ENCODE results near the gene ATP6V0C. TPM values are rescaled to one million over a fixed set of nuclear protein-coding genes. Genes with fewer than 3 reads are reported as not detected.
A peak's percentile ranks its signal among the peaks of the same experiment; 100 is the strongest.
"Not testable (repeated sequence)": the region's sequence is repeated elsewhere in the genome, so short reads cannot be mapped to it uniquely, and the experiment has no call there.

The ATP6V0C gene
- total and polyA plus RNA-seq, 2 donors (not counting 1 experiment from before 2014, with no cell fraction given), result 118 to 176 TPM

DNA sequence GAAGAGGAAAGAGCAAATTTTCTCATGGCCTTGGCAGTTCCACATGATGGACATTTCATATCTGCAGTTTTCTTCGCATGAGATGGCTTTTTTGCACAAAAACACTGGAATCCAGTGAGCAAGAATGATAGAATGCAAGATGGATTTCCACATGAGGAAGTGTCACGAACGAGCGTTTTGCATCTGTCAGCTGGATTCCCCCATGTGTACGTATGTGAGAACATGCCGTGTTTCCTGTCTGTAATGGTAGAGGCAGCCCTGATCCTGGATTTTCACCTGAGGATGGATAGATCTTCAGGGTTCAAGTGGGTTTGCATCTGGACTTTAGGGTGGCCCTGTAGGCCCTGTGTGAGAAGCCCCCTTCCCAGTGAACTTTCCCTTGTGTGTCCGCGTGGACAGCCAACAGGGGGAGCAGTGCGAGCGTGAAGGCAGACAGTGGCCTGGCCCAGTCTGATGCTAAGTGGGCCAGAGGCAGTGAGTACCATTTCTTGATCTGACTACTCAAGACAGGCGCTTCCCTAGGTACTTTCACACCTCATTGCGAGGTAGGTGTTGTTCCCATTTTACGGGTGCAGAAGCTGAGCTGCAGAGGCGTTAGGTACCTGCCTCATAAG, 26.2 kb downstream of the ATP6V0C start:
- H3K9ac ChIP-seq (ENCODE audit: low read length); POLR2A ChIA-PET; intact Hi-C loops (cut with micrococcal nuclease); H3K4me3 ChIP-seq (ENCODE audit: control extremely low read depth in 1 of 5, extremely low read depth in 1 of 5, insufficient read depth in 1 of 5, low read depth in 2 of 5, low read length in 4 of 5); CTCF ChIA-PET; H3K27me3 Mint-ChIP-seq; H2AFZ ChIP-seq (ENCODE audit: insufficient read depth, low read depth, low read length, poor library complexity, severe bottlenecking); H3K9me3 Mint-ChIP-seq (ENCODE audit: insufficient read depth); ATAC-seq (ENCODE audit: low read depth); H3K36me3 ChIP-seq (replicated peaks in 1 of 2; ENCODE audit: control extremely low read depth in 1 of 2, control insufficient read depth in 1 of 2, extremely low read depth in 1 of 2, insufficient read depth in 2 of 2, low read length in 1 of 2); H3K9me3 ChIP-seq (ENCODE audit: control extremely low read depth in 1 of 3, control insufficient read depth in 2 of 3, insufficient read depth in 1 of 3, low read length in 2 of 3); H3K27me3 ChIP-seq (replicated peaks in 1 of 4; ENCODE audit: control extremely low read depth in 1 of 4, control insufficient read depth in 3 of 4, insufficient read depth in 4 of 4, low read length in 3 of 4): not testable (repeated sequence)
- peak; percentile 44 for TF ChIP-seq CTCF (IDR thresholded peaks at IDR 0.05)
- H3K4me1 Mint-ChIP-seq, result peaks cover 39% of the 10 kb centered on the region
- H4K20me1 ChIP-seq (ENCODE audit: control insufficient read depth, insufficient read depth, low read length, poor library complexity, severe bottlenecking), result peaks cover 43% of the 10 kb centered on the region
- H3K79me2 ChIP-seq (ENCODE audit: control insufficient read depth, insufficient read depth, low read length), result peaks cover 43% of the 10 kb centered on the region
- H3K4me3 Mint-ChIP-seq, result peak overlapping the region; percentile 68
- H3K4me2 ChIP-seq (replicated peaks; ENCODE audit: low read depth, low read length, poor library complexity, severe bottlenecking), result peak overlapping the region; percentile 55
- 33% methylated on average over 8 of the region's 14 CpGs for WGBS (ENCODE audit: insufficient coverage)
- peaks cover 33 to 39% of the 10 kb centered on the region in 2 donors for H3K4me1 ChIP-seq (ENCODE audit: control insufficient read depth in 2 of 2, insufficient read depth in 2 of 2, low read length in 2 of 2)
- H3K27ac Mint-ChIP-seq, result peak overlapping the region; percentile 72
- H3K27ac ChIP-seq (ENCODE audit: low read length in 2 of 2), result peak overlapping the region; percentile 71 to 87
- DNase-seq, result peak; percentile 62

DNA sequence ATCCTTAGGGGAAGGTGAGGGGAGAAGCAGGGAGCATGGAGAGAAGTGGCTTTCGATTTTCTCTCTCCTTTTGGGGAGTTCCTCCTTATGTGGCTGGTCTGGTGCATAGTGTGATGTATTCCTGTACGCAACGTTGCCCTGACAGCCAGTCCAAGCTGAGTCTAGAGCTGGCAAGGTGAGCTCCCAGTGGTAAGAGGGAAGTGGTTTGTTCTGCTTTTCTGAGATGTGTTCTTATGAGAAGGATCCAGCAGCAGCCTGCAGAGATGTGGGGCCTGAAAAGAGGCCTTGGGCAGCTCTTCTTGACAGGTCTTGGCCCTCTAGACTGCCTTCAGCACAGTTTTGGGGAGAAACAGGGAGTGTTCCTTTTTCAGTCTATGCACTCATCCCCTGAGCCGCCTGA, 27.2 kb downstream of the ATP6V0C start:
- POLR2A ChIA-PET, result interaction anchor here (1.2 kb wide), 1 partner anchor 20 kb away, joined by 5 read pairs; no protein-coding TSS in a partner anchor
- peak overlapping the region; percentile 15 for H3K4me2 ChIP-seq (replicated peaks; ENCODE audit: low read depth, low read length, poor library complexity, severe bottlenecking)

GRCh38 chr16:2541409-2541808, 27.7 kb downstream of the ATP6V0C start:
- H3K27me3 Mint-ChIP-seq; H2AFZ ChIP-seq (ENCODE audit: insufficient read depth, low read depth, low read length, poor library complexity, severe bottlenecking); DNase-seq; H3K9me3 Mint-ChIP-seq (ENCODE audit: insufficient read depth); H3K27me3 ChIP-seq (replicated peaks in 1 of 4; ENCODE audit: control extremely low read depth in 1 of 4, control insufficient read depth in 3 of 4, insufficient read depth in 4 of 4, low read length in 3 of 4); intact Hi-C loops (cut with micrococcal nuclease); H3K9me3 ChIP-seq (ENCODE audit: control extremely low read depth in 1 of 3, control insufficient read depth in 2 of 3, insufficient read depth in 1 of 3, low read length in 2 of 3); H3K9ac ChIP-seq (ENCODE audit: low read length); H3K4me3 ChIP-seq (ENCODE audit: control extremely low read depth in 1 of 5, extremely low read depth in 1 of 5, insufficient read depth in 1 of 5, low read depth in 2 of 5, low read length in 4 of 5); H3K36me3 ChIP-seq (replicated peaks in 1 of 2; ENCODE audit: control extremely low read depth in 1 of 2, control insufficient read depth in 1 of 2, extremely low read depth in 1 of 2, insufficient read depth in 2 of 2, low read length in 1 of 2); ATAC-seq (ENCODE audit: low read depth); CTCF ChIA-PET: not testable (repeated sequence)
- POLR2A ChIA-PET, result interaction anchor here (1.2 kb wide), 1 partner anchor 21 kb away, joined by 5 read pairs; no protein-coding TSS in a partner anchor
- Histone ChIP-seq H3K4me1 (ENCODE audit: control insufficient read depth in 2 of 2, insufficient read depth in 2 of 2, low read length in 2 of 2) (peaks cover 33 to 39% of the 10 kb centered on the region in 2 donors), H3K79me2 (ENCODE audit: control insufficient read depth, insufficient read depth, low read length) (peaks cover 54% of the 10 kb centered on the region), H4K20me1 (ENCODE audit: control insufficient read depth, insufficient read depth, low read length, poor library complexity, severe bottlenecking) (peaks cover 57% of the 10 kb centered on the region), H3K4me2 (replicated peaks; ENCODE audit: low read depth, low read length, poor library complexity, severe bottlenecking) (peak overlapping the region; percentile 15), H3K27ac (ENCODE audit: low read length in 2 of 2) (peak overlapping the region; percentile 18 to 39)
- Mint-ChIP-seq H3K27ac (peak overlapping the region; percentile 91), H3K4me3 (peak overlapping the region; percentile 81), H3K4me1 (peaks cover 40% of the 10 kb centered on the region)
- 85% methylated on average over 2 of the region's 6 CpGs for WGBS (ENCODE audit: insufficient coverage)

More for the DNA sequence above, 27.2 kb downstream of the ATP6V0C start:
- H3K36me3 ChIP-seq (replicated peaks in 1 of 2; ENCODE audit: control extremely low read depth in 1 of 2, control insufficient read depth in 1 of 2, extremely low read depth in 1 of 2, insufficient read depth in 2 of 2, low read length in 1 of 2); H3K9ac ChIP-seq (ENCODE audit: low read length); CTCF ChIA-PET; H3K9me3 ChIP-seq (ENCODE audit: control extremely low read depth in 1 of 3, control insufficient read depth in 2 of 3, insufficient read depth in 1 of 3, low read length in 2 of 3); intact Hi-C loops (cut with micrococcal nuclease); H3K27me3 Mint-ChIP-seq; H3K27me3 ChIP-seq (replicated peaks in 1 of 4; ENCODE audit: control extremely low read depth in 1 of 4, control insufficient read depth in 3 of 4, insufficient read depth in 4 of 4, low read length in 3 of 4); H3K9me3 Mint-ChIP-seq (ENCODE audit: insufficient read depth); H3K4me3 ChIP-seq (ENCODE audit: control extremely low read depth in 1 of 5, extremely low read depth in 1 of 5, insufficient read depth in 1 of 5, low read depth in 2 of 5, low read length in 4 of 5); H2AFZ ChIP-seq (ENCODE audit: insufficient read depth, low read depth, low read length, poor library complexity, severe bottlenecking): not testable (repeated sequence)
- Histone ChIP-seq H4K20me1 (ENCODE audit: control insufficient read depth, insufficient read depth, low read length, poor library complexity, severe bottlenecking) (peaks cover 52% of the 10 kb centered on the region), H3K79me2 (ENCODE audit: control insufficient read depth, insufficient read depth, low read length) (peaks cover 53% of the 10 kb centered on the region), H3K4me1 (ENCODE audit: control insufficient read depth in 2 of 2, insufficient read depth in 2 of 2, low read length in 2 of 2) (peaks cover 33 to 39% of the 10 kb centered on the region in 2 donors), H3K27ac (ENCODE audit: low read length in 2 of 2) (peak overlapping the region; percentile 71 to 87)
- DNase-seq (peak; percentile 77), ATAC-seq (ENCODE audit: low read depth) (peak; percentile 20)
- 24% methylated on average over 3 of the region's 4 CpGs for whole genome bisulfite sequencing (ENCODE audit: insufficient coverage)
- H3K4me3 Mint-ChIP-seq, result peak overlapping the region; percentile 81
- peaks cover 40% of the 10 kb centered on the region for H3K4me1 Mint-ChIP-seq
- peak overlapping the region; percentile 91 for H3K27ac Mint-ChIP-seq
